Stomach (tissue), 9 donors: ENCODE data around the gene DOLK. TPM values are rescaled to one million over a fixed set of nuclear protein-coding genes. Genes with fewer than 3 reads are reported as not detected.
"Not testable (repeated sequence)": the region's sequence is repeated elsewhere in the genome, so short reads cannot be mapped to it uniquely, and the experiment has no call there.

Experiments
- DNase-seq, 2 donors: peaks; one replicate each; pipeline versions ENCODE4 v3.0.0 to v3.0.0-alpha.2; 2013 to 2019
- H3K27ac ChIP-seq, 5 donors: fragments of 200-600 bp in 4 of 5; sonication (generic) in 4 of 5; one replicate each; pipeline ENCODE4 v1.5.1; 2013 to 2019; ENCODE audit warnings: mild to moderate bottlenecking in 1 of 5, moderate library complexity in 1 of 5
- H3K27me3 ChIP-seq, 3 donors: fragments of 200-600 bp; sonication (generic); one replicate each; pipeline ENCODE4 v1.5.1; 2017 to 2019; ENCODE audit warnings: mixed run types in 1 of 3
- H3K36me3 ChIP-seq, 4 donors: fragments of 200-600 bp; sonication (generic); 1 replicate in 3 of 4; 2 replicates in 1 of 4; pipeline ENCODE4 v1.5.1; 2016 to 2019
- H3K4me1 ChIP-seq, 4 donors: fragments of 200-600 bp; sonication (generic); one replicate each; pipeline ENCODE4 v1.5.1; 2016 to 2019
- H3K4me3 ChIP-seq, 4 donors: fragments of 200-600 bp; sonication (generic) in 3 of 4; one replicate each; pipeline ENCODE4 v1.5.1; 2016 to 2019; ENCODE audit warnings: mild to moderate bottlenecking in 1 of 4
- H3K9me3 ChIP-seq, 4 donors: fragments of 200-600 bp; sonication (generic); one replicate each; pipeline ENCODE4 v1.5.1; 2016 to 2019
- EP300 ChIP-seq: sonication (generic); formaldehyde crosslinking; IDR thresholded peaks from one replicate; pipeline ENCODE4 v1.6.1; 2017; ENCODE audit warnings: antibody characterized with exemption
- POLR2A ChIP-seq, 4 donors: fragments of 450-650 bp; IDR thresholded peaks; one replicate each; pipeline ENCODE4 v1.6.1; 2016; ENCODE audit warnings: antibody characterized with exemption in 4 of 4, control low read depth in 2 of 4, mild to moderate bottlenecking in 1 of 4, moderate library complexity in 1 of 4
- POLR2AphosphoS5 ChIP-seq, 3 donors: sonication (generic); formaldehyde crosslinking; IDR thresholded peaks; one replicate each; pipeline ENCODE4 v1.6.1; 2016; ENCODE audit warnings: antibody characterized with exemption in 3 of 3
- WGBS, 5 donors: extraction: QIAGEN DNeasy Blood & Tissue Kit in 3 of 5; methylation state at CpG; one replicate each; pipeline versions ENCODE4 v1.1.5 to v1.1.7; 2013 to 2018; 5-methylcytosine and 5-hydroxymethylcytosine counted together
- intact Hi-C: fragments of 100-400 bp; cut with DNase I; formaldehyde crosslinking; loops from one replicate; pipeline ENCODE4 v1.15.1; 2023; ENCODE audit warnings: low total_unique reads
- polyA plus RNA-seq, 3 donors: library from polyadenylated mRNA; stranded (reverse); fragments of 200-250 nt; gene quantifications; one replicate each; pipeline ENCODE4 v1.2.3, GENCODE V29; 2013
- total RNA-seq, 5 donors: library from RNA; depleted of rRNA; stranded (reverse); fragments of >200 nt; gene quantifications; one replicate each; pipeline versions ENCODE4 v1.1.0 to v1.2.3, GENCODE V29; 2014 to 2016
- TF ChIP-seq, protein P1 (sequence below), 7 experiments: fragments of 450-650 bp in 4 of 7; fragments of 200-600 bp in 3 of 7; sonication (generic) in 3 of 7; IDR thresholded peaks; one replicate each; pipeline ENCODE4 v1.5.1; 2016 to 2019; ENCODE audit warnings: antibody characterized with exemption in 7 of 7, control low read depth in 2 of 7, mild to moderate bottlenecking in 1 of 7
- donor health status: healthy with polysubstance abuse.
- donor health status: Bipolar disorder and iron deficiency.
- donor health status: healthy.

DOLK gene
- total and polyA plus RNA-seq, 8 donors, result 0.58 to 17.1 (median 7.2) TPM

DNA sequence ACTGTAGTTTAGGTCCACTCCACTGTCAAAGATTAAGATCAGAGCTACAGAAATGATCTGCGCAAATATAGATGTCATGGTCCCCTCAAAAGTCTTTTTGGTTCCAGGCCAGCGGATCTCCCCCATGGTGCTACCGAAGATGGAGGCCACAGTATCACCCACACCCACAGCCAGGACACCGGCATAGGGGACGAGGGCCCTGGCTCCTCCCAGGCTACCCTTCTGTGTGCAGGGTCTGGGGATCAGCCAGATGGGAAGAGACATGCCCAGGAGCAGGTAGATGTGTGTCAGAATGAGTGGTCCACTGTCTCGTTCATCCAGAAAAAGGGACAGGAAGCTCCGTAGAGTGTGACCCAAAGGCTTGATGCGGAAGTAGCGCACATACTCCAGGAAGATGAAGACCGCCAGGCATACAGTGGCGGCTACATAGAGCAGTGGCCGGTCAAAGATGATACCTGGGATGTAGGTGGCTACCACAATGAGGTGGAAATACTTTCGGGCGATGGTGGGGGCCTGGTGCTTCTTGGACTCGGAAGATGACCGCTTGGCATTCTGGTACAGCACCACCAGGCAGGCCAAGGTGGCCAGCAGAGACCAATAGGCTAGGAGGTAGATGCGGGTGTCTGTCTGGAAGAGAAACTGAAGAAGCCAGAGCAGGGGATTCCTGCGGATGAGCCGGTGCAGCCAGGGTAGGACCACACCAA, 1.5 kb downstream of the DOLK start:
- Histone ChIP-seq H3K27me3 (no peaks in the 10 kb centered on the region), H3K36me3 (peaks cover 3 to 61% (median 41%) of the 10 kb centered on the region in 4 donors), H3K9me3 (no peaks in the 10 kb centered on the region), H3K4me1 (peaks cover 9 to 51% (median 35%) of the 10 kb centered on the region in 4 donors), H3K4me3 (peak overlapping the region in 2 of 4 donors; percentile 90 to 97), H3K27ac (peak overlapping the region in 1 of 5 donors; percentile 93)
- intact Hi-C loops, result no loop called here
- WGBS, 5 donors, result 94 to 99% (median 96%) methylated on average over 19 of the region's 19 CpGs
- no peak for DNase-seq
- no peak for TF ChIP-seq POLR2A (IDR thresholded peaks at IDR 0.05)
- no peak for TF ChIP-seq POLR2AphosphoS5 (IDR thresholded peaks at IDR 0.05)
- no peak for TF ChIP-seq EP300
- TF ChIP-seq, protein P1, sequence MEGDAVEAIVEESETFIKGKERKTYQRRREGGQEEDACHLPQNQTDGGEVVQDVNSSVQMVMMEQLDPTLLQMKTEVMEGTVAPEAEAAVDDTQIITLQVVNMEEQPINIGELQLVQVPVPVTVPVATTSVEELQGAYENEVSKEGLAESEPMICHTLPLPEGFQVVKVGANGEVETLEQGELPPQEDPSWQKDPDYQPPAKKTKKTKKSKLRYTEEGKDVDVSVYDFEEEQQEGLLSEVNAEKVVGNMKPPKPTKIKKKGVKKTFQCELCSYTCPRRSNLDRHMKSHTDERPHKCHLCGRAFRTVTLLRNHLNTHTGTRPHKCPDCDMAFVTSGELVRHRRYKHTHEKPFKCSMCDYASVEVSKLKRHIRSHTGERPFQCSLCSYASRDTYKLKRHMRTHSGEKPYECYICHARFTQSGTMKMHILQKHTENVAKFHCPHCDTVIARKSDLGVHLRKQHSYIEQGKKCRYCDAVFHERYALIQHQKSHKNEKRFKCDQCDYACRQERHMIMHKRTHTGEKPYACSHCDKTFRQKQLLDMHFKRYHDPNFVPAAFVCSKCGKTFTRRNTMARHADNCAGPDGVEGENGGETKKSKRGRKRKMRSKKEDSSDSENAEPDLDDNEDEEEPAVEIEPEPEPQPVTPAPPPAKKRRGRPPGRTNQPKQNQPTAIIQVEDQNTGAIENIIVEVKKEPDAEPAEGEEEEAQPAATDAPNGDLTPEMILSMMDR (IDR thresholded peaks at IDR 0.05), result no peak

DNA sequence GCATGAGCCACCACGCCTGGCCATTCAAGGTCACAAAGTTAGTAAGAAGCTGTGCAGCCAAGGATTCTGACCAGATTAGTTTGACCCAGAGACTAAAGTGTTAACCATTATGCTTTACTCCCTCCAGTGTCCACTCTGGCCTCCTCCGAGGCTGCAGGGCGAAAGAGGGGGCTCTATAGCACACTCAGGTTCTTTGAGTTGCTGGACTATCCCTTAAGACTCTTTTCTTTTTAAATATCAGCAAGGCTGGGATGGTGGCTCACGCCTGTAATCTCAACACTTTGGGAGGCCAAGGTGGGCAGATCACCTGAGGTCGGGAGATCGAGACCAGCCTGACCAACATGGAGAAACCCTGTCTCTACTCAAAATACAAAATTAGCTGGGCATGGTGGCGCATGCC, 2.4 kb downstream of the DOLK start:
- DNase-seq, H3K27ac ChIP-seq, H3K9me3 ChIP-seq, H3K27me3 ChIP-seq, H3K4me3 ChIP-seq, intact Hi-C loops: not testable (repeated sequence)
- Histone ChIP-seq H3K36me3 (peaks cover 0 to 61% (median 34%) of the 10 kb centered on the region in 4 donors), H3K4me1 (peaks cover 9 to 58% (median 38%) of the 10 kb centered on the region in 4 donors)
- 89 to 94% (median 91%) methylated on average over 7 of the region's 7 CpGs for WGBS, 5 donors

DNA sequence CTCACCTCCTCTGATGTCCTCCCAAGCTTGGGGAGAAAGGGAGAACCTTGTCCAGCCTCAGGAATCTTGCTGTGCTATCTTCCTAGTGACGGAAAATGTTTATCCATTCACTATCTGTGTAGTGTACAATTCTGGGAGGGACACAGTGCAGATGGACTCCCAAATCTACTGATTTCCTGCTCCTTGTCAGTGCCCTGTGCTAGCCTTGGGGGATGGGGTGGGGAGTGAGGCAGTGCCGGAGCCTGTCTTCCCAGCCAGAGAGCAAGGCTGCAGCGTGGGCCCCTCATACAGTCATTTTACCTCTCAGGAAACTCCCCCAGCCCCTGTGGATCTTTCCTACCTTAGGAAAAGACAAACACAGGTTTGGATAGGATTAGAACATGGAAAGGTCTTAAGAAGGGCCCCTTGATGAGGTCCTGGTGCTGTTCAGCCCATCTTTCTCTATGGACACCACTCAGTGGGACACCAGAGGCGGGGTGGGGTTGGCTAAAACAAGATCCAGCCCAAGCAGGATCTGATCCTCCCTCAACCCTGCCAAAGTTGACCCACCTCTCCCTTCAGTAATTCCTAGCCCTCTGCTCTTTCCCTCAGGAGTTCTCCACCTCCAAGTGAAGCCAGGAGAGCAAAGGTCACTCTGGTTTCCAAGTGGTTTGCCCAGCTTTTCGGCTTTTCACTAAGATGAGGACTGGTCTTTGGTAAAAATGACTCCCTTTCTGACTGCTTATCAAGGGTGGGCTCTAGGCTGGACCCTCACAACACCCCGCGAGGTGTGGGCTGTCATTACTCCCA, 3.4 kb downstream of the DOLK start:
- no peak for DNase-seq
- Histone ChIP-seq H3K4me1 (peaks cover 9 to 54% (median 37%) of the 10 kb centered on the region in 4 donors), H3K27me3 (no peaks in the 10 kb centered on the region), H3K27ac (peak overlapping the region in 2 of 5 donors; percentile 17 to 27), H3K36me3 (peaks cover 0 to 61% (median 31%) of the 10 kb centered on the region in 4 donors), H3K4me3 (no peak overlapping the region), H3K9me3 (no peaks in the 10 kb centered on the region)
- 78 to 86% (median 82%) methylated on average over 7 of the region's 7 CpGs for WGBS, 5 donors
- intact Hi-C loops, result no loop called here
- no peak for TF ChIP-seq POLR2A (IDR thresholded peaks at IDR 0.05)
- TF ChIP-seq POLR2AphosphoS5 (IDR thresholded peaks at IDR 0.05), result no peak

DNA sequence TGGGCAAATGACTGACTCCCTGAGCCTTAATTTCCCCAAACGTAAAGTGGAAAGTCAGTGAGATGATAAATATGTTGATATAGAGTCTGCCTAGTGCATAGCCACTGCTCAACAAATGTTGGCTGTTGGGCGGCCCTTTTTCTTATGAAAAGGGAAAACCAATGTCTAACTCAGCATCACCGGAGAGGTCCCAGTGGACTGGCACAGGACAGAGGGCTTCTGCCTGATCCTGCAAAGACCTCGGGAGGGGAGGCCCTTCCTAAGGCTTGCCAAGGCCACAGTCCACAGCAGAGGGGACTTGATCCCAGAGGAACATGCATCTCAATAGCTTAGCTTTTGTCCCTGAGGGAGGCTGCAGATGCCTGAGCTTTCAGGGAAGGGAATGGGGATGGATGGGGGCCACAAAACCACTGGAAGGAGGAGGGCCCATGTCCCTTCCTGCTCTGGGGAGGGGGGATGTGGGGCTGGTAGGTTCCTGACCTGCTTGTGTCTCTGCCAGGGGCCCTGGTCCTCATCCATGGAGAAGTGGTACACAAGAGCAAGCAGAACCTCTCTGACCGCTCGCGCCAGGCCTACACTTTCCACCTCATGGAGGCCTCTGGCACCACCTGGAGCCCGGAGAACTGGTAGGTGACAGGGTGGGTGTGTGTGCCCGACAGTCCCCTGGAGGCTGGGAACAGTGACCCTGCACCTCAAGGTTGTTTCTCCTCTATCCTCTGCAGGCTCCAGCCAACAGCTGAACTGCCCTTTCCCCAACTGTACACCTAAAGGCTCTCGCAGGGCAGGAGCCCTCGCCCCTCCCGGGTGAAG, 6.3 kb downstream of the DOLK start:
- Histone ChIP-seq H3K9me3 (no peaks in the 10 kb centered on the region), H3K4me3 (no peak overlapping the region), H3K36me3 (peaks cover 0 to 78% (median 37%) of the 10 kb centered on the region in 4 donors), H3K27ac (peak overlapping the region in 4 of 5 donors; percentile 2 to 38 (median 13)), H3K27me3 (no peaks in the 10 kb centered on the region), H3K4me1 (peaks cover under 1 to 36% (median 19%) of the 10 kb centered on the region in 4 donors)
- DNase-seq, result no peak
- TF ChIP-seq POLR2AphosphoS5 (IDR thresholded peaks at IDR 0.05), result no peak
- TF ChIP-seq, protein P1 (IDR thresholded peaks at IDR 0.05), result no peak
- TF ChIP-seq EP300, result no peak
- TF ChIP-seq POLR2A (IDR thresholded peaks at IDR 0.05), result no peak
- intact Hi-C loops, result no loop called here
- WGBS, 5 donors, result 83 to 92% (median 88%) methylated on average over 12 of the region's 12 CpGs
